HL-60 (cell line): Measurements from ENCODE around the gene SLC44A3.

Experiments
- DNase-seq, 2 experiments: peaks; one replicate each; pipeline ENCODE4 v3.0.0-alpha.2; 2010 to 2020; ENCODE audit warnings: low read depth in 1 of 2, low spot score in 1 of 2
- H3K27ac ChIP-seq: fragments of 250-450 bp; sonication (Bioruptor Pico); replicated peaks from 2 replicates; pipeline ENCODE4 v1.5.1; 2020; ENCODE audit warnings: mild to moderate bottlenecking, moderate library complexity
- H3K27me3 ChIP-seq: fragments of 250-450 bp; sonication (Bioruptor Pico); 2 replicates; pipeline ENCODE4 v1.5.1; 2021; ENCODE audit warnings: mild to moderate bottlenecking, moderate library complexity; ENCODE audit not compliant: insufficient read depth, poor library complexity, severe bottlenecking
- H3K4me3 ChIP-seq: replicated peaks from 2 replicates; pipeline ENCODE4 v1.5.1; 2011; ENCODE audit warnings: mild to moderate bottlenecking, control low read depth, low read length; ENCODE audit not compliant: insufficient read depth
- CTCF ChIP-seq: IDR thresholded peaks from one replicate; pipeline ENCODE4 v1.5.1; 2011; ENCODE audit warnings: low read length, control low read depth, inconsistent platforms; ENCODE audit not compliant: insufficient read depth
- GABPA ChIP-seq: IDR thresholded peaks from 2 replicates; pipeline ENCODE4 v1.6.1; 2012; ENCODE audit warnings: low read depth
- POLR2AphosphoS5 ChIP-seq: IDR thresholded peaks from 2 replicates; pipeline ENCODE4 v1.6.1; 2012; ENCODE audit warnings: low read depth
- REST ChIP-seq: IDR thresholded peaks from 2 replicates; pipeline ENCODE4 v1.6.1; 2012; ENCODE audit warnings: low read depth; ENCODE audit not compliant: insufficient replicate concordance
- SPI1 ChIP-seq: IDR thresholded peaks from 2 replicates; pipeline ENCODE4 v1.6.1; 2012; ENCODE audit warnings: low read depth, mild to moderate bottlenecking, borderline replicate concordance

SLC44A3 gene

GRCh38 chr1:94777281-94777680, 42.9 kb upstream of the SLC44A3 start:
- DNase-seq, result no peak
- H3K27me3 ChIP-seq, result no peaks in the 10 kb centered on the region

GRCh38 chr1:94778808-94779207, 41.3 kb upstream of the SLC44A3 start:
- Histone ChIP-seq H3K4me3 (no peak overlapping the region), H3K27ac (no peak overlapping the region), H3K27me3 (no peaks in the 10 kb centered on the region)
- TF ChIP-seq REST (no peak), GABPA (no peak), POLR2AphosphoS5 (no peak), SPI1 (no peak)
- no peak for DNase-seq

More at GRCh38 chr1:94777281-94777680, 42.9 kb upstream of the SLC44A3 start:
- TF ChIP-seq REST, result no peak
- no peak for TF ChIP-seq SPI1
- no peak for TF ChIP-seq GABPA
- TF ChIP-seq CTCF, result no peak
- no peak for TF ChIP-seq POLR2AphosphoS5
- Histone ChIP-seq H3K27ac (no peak overlapping the region), H3K4me3 (no peak overlapping the region)

GRCh38 chr1:94783342-94784189, 36.6 kb upstream of the SLC44A3 start:
- TF ChIP-seq CTCF (no peak), SPI1 (no peak), GABPA (no peak), POLR2AphosphoS5 (no peak)
- DNase-seq, result no peak
- Histone ChIP-seq H3K4me3 (no peak overlapping the region), H3K27me3 (no peaks in the 10 kb centered on the region), H3K27ac (no peak overlapping the region)

- H3K4me3 ChIP-seq, result no peak overlapping the region
- no peak for DNase-seq
- no peaks in the 10 kb centered on the region for H3K27me3 ChIP-seq
- TF ChIP-seq GABPA (no peak), POLR2AphosphoS5 (no peak), REST (no peak), CTCF (no peak), SPI1 (no peak)
- H3K27ac ChIP-seq, result no peak overlapping the region
Measured at GRCh38 chr1:94784190-94784515, 36.0 kb upstream of the SLC44A3 start.
